HG03457 (cell line): Measurements from ENCODE around the gene ZNF214.

ENCODE experiments used
- ATAC-seq: cut with Tn5 transposase; IDR thresholded peaks from one replicate; pipeline ENCODE4 v1.9.1; 2021; ENCODE audit warnings: moderate number of reproducible peaks; ENCODE audit not compliant: unreplicated experiment

ZNF214 gene

DNA sequence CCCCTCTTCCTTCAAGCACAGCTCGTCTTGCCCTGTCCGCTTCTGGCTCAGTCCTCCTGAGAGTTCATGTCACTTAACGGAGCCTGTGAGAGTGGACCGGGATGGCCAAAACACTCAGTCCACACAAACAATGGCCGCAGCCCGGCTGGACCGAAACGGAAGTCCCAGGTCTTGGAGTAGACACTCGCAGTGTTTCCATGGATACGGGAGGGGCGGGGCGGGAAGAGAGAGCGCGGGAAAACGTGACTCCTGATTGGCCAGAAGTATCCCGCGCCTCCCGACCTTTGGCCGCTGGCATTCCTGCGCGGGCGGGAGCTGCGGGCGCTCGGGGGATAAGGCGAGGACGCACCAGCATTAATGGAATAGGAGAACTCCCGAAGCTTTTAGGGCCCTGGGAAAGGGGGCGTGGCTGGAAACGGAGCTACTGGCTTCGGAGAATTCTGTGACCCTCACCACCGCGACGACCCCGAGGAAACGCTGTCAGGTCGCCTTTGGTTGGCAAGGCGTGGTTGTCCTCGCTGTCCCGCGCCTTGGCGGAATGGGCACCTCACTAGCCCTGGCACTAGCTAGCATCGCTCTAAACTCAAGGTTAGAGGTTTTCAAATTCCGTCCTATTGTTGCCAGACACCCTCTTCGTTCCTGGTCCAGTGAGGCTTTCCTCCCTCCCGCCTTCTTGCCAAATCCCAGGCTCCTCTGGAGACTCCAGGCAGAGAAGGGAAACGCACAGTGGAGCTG, at the start of gene ZNF214, which contains the start of gene NLRP14:
Gene ZNF214, minus strand, starts transcription at position 164 of the 735 bp plus-strand sequence. CDS start 17,511 bp downstream, outside the sequence.
Gene NLRP14, plus strand, starts transcription at position 297 of the 735 bp plus-strand sequence. CDS start 18,108 bp downstream, outside the sequence.
- no peak for ATAC-seq

GRCh38 chr11:7062534-7062933, 42.4 kb upstream of the ZNF214 start:
- no peak for ATAC-seq

DNA sequence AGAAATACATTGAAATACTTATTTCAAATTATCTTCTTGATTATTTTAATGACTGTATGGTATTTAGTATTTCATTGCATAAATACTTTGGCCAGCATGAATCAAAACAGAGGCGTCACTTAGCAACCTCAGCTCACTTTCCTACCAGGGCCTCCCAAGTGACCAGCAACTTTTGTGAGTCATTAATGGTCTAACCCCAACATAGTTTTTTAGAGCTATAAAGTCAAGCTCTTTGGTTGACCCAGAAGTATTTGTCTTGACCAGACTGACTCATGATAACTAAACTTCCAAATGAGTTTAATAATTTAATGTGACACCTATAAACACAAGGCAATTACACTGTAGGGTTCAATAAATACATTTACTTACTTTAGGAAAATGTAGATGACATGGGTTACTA, 40.7 kb upstream of the ZNF214 start:
- ATAC-seq, result no peak

DNA sequence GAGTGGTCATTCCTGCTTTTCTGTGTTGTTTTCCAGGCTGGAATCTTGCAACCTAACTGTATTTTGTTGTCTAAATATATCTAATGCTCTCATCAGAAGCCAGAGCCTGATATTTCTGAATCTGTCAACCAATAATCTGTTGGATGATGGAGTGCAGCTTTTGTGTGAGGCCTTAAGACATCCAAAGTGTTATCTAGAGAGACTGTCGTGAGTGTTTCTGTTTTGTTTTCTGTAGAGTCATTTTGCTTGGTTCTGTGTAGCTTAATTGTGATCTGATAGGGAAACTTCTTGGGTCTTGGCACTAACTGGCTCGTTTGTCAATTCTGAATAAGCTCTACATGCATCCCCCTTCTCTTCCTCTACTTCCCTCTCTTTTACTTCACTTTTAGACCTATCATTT, 37.5 kb upstream of the ZNF214 start:
- ATAC-seq, result no peak

DNA sequence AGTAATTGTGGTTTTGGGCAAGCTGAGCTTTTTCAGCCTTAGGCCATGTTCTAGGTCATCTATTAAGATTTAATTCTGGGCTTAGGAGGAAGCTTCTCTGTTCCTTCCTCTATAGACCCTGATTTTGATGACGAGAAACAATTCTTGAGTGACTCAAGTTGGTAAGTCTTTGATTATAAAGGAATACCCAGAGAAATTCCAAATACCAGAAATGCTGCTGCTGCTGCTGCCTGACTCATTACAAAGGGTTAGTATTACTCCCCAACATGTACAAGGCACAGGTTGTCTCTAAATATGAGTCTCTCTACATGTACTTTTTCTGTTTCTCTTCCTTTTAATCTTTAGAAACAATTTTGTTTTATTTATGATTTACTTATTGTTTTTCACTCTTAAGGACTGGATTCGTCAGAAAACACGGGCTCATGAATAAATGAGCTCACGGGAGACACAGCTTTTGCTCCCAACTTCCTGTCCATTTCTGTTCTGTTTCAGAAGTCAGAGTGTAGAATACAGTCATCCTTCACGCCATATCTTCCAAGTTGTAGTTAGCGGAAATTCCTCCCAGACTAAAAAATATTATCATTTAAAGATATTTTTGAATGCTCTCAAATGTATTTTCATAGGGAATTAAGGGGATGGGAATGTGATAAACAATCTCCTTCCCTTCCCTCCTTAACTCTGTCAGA, 36.8 kb upstream of the ZNF214 start:
- no peak for ATAC-seq

DNA sequence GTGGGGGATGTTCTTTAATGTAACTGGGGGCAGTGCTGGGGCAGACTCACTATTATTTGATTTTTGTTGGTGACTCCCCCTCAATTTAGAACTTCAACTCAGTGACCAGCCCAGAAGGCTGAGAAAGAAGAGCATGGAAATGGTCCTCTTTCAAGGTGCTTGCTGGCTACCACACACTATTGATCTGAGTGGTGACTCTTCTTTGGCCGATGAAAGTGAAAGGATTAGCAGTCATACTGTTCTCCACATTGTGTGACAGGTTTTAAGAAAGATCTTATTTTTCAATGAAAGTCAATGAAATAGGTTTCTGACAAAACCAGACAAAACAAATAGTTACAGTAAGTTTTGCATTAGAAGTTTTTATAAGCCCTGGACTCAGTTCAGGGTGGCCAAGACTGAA, 30.0 kb upstream of the ZNF214 start:
- ATAC-seq, result no peak

DNA sequence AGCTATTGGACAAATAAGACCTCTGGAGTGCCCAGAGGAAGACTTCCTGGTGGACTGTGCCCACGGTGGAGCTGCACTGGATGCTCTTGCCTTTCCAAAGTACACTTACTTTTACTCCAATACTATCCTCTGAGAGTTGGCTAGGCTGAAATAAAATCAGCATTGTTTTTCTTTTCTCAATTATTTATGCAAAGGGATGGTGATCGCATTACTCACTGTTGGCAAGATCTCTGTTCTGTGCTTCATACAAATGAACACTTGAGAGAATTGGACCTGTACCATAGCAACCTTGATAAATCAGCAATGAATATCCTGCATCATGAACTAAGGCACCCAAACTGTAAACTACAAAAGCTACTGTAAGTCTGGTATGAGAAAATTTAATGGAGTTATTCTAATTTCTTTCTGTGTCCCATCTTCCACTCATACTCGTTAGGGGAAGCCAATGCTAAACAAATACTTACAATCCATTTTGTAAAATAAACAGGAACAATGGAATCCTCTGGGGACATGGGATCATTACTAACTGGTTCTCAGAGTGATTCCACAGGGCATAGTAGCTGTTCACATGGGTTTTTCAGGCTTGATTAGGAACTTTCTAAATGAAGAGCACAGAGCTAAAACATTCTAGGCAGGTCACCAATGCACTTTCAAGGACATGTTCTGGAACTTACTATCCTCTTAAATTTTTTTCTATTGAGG, 26.5 kb upstream of the ZNF214 start:
- no peak for ATAC-seq

- ATAC-seq, result no peak
Measured at GRCh38 chr11:7034019-7034418, 13.9 kb upstream of the ZNF214 start.

DNA sequence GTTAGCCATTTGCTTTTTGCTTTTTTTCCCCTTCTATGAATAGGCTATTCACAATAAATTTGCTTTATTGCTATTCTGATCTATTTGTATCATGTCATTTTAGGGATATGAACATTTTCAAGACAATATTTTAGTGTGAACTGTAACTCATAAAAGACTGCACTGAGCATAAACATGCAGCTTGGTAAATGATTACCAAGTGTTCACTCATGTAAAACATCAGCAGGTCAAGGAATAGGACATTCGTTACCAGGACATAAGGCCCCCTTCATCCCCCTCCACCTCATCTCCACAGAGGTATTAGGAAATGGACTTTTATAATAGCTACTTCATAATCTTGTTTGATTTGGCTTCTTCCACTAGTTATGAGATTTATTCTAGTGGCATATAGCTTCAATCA, 12.5 kb upstream of the ZNF214 start:
- no peak for ATAC-seq

- no peak for ATAC-seq
Measured at GRCh38 chr11:7031471-7031871, 11.3 kb upstream of the ZNF214 start.

DNA sequence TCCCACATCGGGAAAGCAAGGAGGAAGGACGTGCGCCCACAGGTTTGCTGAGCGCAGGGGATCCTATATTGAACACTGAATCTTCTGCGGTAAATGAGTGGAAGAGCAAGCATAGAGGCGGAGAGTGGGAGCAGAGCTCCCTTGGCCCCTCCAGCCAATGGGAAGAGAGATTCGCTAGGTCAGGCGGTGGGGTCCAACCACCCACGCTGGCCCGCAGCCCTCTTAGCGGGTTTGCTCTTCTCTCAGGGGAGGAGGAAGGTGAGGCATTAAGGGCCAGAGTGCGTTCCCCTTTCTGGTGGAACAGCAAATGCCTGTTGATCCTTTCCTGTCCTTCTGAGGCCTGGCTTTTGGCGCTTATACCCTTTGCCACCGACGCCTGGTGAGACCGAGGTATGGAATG, 10.7 kb upstream of the ZNF214 start:
- no peak for ATAC-seq

DNA sequence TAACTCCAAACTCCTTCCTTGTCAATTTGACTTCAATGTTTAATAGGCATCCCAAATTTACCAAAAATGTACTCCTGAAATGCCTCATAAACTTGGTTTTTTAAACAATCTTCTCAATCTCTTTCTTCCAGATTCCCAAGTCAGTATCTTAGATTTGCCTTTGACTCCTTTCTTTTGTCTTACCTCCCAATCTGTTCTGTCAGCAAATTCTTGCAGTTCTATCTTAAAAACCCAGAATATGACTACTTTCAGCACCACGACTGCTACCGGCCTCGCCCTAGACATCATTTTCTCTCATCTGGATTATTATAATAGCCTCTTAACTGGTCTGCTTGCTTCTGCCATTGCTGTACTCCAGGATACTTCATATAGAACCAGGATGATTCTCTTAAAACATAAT, 8.0 kb upstream of the ZNF214 start:
- ATAC-seq, result no peak

DNA sequence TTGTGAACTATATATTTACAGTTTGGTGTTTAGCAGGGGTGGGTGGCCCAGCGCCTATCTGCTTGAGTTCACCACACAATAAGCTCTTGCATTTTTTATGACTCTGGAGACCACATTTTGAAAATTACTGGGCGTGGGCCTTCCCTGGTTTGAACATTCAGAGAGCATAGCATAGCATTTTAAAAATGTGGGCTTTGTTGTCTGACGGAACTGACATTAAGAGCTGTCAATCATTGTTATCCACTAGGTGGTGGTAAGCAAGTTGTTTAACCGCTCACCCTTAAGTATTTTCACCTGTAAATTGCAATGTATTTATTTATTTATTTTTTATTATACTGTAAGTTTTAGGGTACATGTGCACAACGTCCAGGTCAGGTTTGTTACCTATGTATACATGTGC, 1.2 kb upstream of the ZNF214 start:
- no peak for ATAC-seq

- ATAC-seq, result no peak
Measured at GRCh38 chr11:7019500-7020182, 505 bp downstream of the ZNF214 start.

DNA sequence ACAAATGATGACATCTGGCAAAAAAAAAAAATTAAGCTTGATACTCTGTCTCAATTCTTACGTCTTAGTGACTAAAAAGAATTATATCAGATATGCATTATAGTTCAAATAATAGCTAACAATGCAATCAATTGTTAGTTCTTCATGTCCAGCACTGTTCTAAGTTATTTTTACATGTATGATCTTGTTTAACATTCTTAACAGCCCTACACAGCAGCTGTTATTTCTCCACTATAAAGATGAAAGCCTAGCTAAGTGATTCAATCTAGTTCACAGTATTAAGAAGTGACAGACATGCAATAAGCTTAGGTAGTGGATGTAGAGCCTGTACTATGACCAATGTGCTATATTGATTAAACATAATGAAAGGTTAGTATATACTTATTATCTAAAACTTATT, 4.1 kb downstream of the ZNF214 start:
- no peak for ATAC-seq

GRCh38 chr11:7014118-7014517, 6.0 kb downstream of the ZNF214 start:
- ATAC-seq, result no peak

DNA sequence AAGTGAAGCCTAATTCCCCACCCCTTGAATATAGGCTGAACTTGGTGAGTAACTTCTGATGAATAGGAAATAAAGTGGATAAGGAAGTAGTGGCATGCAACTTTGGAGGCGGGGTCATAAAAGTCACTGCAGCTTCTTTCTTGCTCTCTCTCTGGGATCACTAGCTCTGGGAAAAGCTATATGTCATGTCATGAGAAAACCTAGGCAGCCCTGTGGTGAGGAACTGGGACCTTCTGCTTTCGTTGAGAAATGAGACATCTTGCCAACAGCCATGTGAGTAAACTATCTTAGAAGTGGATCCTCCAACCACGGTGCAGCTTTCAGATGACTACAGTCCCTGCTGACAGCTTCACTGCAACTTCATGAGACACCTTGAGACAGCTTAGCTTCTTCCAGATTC, 15.7 kb downstream of the ZNF214 start:
- no peak for ATAC-seq

DNA sequence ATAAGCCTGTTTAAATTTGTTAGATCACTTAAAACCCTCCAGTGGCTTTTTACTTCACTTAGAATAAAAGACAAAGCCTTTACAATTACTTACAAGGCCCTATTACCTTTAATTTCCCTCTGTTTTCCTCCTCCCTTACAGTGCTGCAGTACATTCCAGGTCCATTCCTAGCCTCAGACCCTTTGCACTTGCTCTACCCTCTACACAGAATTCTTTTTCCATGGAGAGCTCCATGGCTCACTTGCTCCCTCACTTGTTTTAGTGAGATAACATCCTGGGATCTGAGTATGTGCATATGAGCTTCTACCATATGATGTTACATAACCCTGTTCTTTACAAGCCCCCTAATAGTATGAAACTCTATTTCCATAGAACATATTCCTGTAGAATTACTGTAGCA, 24.4 kb downstream of the ZNF214 start:
- no peak for ATAC-seq

GRCh38 chr11:6992457-6993417, 27.4 kb downstream of the ZNF214 start:
- no peak for ATAC-seq

- no peak for ATAC-seq
Measured at GRCh38 chr11:6992026-6992425, 28.1 kb downstream of the ZNF214 start.
